ENCODE data around the gene ADGRV1.

Gene ADGRV1

DNA sequence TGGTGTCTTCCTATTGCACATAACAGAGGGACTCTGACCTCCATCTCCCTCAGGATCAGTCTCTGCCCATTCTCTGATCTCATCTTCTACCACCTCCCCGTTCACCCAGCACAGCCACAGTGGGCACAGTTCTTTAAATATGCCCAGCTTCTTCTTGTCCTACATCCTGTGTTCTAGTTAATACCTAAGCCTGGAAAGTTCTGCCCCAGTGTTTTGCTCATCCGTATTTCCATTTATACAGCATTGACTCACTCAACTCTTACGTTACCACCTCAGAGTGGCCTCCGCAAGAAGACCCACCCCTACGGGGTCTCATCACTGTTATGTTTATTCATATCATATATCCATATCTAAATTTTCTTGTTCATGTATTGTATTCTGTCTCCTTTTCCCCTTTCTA, 315.5 kb downstream of the ADGRV1 start:
- no peak for DNase-seq (ENCODE audit: low spot score)

DNA sequence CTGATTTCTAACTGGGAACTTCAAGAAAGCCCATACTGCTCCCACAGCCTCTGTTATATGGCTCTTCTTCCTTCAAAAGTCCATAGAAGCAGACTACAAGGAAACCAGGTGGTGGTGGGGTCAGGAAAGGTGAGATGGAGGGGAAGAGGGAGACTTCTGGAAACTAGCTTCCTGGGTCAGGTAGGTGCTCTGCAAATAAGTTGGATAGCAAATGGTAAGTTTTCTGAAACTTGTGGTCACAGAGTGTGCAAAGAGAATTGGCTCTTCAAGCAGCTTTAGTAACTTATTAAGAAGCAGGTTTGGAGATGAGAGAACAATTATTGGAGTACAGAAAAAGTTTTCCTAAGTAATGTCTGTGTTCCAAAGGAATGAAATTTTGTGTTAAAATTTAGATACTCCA, 316.9 kb downstream of the ADGRV1 start:
- no peak for DNase-seq (ENCODE audit: low spot score)

DNA sequence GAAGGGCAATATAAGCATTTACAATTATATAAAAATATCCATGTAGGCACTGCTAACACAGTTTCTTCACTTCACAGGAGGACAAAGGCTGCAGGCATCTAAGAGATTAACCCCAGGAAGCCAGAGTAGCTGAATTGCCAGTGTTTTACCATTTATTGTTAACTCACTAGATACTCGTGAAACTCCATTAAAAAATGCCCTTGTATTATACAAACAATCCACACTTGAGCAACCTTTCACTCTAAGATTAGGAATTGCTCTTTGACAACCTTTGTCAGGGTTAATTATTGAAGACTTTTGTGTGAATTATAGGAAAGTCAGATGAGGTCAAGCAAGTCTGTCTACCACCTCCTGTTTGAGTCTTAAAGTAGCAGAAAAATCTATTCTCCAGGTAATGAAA, 317.8 kb downstream of the ADGRV1 start:
- DNase-seq (ENCODE audit: low spot score) = no peak

GRCh38 chr5:90877049-90877448, 318.5 kb downstream of the ADGRV1 start:
- no peak for DNase-seq (ENCODE audit: low spot score)

DNA sequence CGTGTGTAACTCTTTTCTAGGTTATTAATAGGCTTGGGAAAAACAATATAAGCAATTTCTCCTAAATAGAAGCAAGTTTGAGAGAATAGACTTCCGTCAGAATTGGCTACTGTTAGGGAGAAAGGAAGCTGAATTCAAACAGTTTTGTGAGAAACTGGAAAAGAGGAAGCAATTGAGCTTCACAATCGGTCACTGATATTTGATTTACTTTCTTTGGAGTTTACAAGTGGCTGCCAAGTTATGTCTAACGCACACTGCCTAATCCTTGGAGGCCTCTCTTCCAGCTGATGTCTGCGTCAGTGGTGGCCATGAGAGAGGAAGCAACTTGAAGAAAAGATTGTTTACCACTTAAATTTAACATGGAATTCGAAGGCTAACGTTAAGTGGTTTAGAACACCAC, 319.5 kb downstream of the ADGRV1 start:
- DNase-seq (ENCODE audit: low spot score) = no peak

DNA sequence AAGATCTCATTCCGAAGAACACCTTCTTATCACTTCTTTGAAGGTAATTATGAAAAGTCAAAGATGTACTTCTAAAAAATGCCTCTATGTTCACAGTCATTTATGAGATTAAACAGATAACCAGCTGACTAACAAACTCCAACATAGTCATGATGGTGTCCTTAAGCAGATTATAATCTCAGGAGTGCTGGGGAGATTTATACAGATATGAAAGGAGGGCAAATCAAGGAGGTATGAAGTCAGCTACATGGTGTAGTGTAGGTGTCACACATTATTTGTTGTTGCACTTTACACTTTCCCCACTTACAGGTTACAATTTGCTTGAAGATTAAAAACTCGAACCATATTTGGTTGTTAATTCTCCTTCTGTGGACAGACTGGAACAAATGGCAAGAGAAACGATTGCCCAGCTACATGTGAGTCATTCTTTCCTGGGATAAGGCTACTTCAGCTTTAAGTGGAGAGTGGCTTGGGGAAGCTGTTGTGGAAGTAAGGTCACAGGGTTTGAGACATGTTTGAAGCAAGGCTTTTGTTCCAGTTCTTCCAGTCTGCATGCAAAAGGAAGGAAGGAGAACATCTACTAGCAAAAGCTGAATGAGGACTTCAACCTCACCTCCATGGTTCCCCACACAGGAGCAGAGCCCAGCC, 320.1 kb downstream of the ADGRV1 start:
- no peak for DNase-seq (ENCODE audit: low spot score)

- DNase-seq (ENCODE audit: low spot score) = no peak
These were observed 323.1 kb downstream of the ADGRV1 start for GRCh38 chr5:90881626-90882150.

DNA sequence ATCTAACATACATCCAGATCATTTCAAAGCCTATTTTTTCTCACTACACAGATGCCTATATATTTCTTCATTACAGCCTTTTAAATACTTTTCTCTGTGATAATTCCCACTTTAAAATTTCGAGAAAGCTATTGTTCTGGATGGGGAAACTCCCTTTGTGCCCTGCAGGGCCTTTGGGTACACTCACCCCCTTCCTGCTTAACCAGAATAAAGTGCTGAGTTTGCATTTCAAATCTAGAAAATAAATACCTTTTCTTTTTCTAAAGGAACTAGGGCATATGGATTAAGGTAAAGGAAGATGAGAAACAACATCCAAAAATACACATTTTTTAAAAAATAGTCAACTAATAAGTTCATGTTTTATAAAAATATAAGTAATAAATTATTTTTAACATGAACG, 323.9 kb downstream of the ADGRV1 start:
- no peak for DNase-seq (ENCODE audit: low spot score)

GRCh38 chr5:90885180-90885868, 326.7 kb downstream of the ADGRV1 start:
- no peak for DNase-seq (ENCODE audit: low spot score)

- no peak for DNase-seq (ENCODE audit: low spot score)
These were observed 327.8 kb downstream of the ADGRV1 start for GRCh38 chr5:90886381-90886780.

DNA sequence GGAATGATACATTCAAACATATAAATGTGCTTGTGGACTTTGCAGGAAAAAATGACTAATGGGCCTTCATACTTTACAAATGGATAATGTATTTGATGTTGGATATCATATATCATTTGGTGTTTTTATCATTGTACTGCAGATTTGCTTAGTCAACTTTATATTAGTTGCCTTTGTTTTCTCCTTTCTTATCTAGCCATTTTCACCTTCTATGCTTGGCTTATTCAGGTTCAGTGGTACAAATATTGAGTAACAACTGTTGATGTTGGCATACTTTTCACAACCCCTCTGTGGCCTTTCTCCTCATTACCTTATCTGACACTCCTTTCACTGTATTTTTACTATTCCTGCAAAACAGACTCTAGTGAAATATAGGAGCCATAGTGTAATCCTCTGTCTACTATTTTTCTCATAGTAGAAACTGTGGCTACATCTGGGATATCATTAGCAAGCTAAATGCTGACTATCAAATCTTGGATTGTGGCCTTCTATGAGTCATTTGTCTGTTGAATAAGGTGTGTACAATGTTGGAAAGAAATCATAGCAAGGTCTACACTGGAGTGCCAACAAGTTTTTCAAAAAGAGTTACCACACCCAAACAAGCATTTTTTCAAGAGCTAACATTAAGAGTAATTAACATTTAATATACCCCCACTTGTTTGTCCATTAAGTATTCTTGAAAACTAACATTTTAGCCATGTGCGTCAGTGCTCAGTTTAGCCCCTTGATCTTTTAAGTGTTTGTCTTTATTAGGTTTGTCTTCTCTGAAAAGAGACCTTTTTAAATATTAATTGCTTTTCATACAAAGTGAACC, 330.1 kb downstream of the ADGRV1 start:
- DNase-seq (ENCODE audit: low spot score) = no peak

GRCh38 chr5:90889325-90889600, 330.7 kb downstream of the ADGRV1 start:
- DNase-seq (ENCODE audit: low spot score) = no peak

DNA sequence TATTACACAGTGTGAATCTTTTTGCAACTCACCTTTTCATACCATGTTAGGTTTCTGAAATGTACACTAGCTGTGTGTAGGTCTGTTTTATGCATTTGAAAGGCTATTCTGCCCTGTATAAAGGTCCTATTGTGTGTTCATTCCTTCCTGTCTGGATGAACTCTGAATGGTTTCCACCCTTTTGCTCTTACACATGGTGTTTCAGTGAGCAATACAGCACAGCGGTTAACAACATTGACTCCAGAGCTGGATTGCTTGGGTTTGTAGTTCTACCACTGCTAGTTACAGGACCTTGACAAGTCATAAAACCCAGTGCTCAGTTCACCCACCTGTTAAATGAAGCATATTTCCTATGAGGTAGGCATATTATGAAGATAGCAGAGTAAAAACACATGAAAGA, 331.6 kb downstream of the ADGRV1 start:
- DNase-seq (ENCODE audit: low spot score) = no peak

DNA sequence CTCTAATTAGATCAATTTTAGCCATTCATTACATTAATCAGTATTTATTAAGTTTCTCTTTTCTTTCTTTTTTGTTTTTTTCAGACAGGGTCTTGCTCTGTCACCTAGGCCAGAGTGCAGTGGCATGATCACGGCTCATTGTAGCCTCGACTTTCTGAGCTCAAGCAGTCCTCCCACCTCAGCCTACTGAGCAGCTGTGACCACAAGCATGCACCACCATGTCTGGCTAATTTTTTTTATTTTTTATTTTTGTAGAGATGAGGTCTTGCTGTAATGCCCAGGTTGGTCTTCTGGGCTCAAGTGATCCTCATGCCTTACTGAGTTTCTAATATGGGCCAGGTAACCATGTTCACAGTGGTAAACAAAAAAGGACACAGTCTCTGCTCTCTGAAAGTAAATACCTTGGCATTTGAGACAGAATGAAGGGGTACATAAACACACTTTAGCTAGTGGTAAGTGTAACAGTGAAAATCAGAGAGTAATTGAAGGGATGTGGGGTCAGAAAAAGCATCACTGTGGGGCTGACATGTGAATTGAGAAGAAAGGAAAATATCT, 336.3 kb downstream of the ADGRV1 start:
- DNase-seq (ENCODE audit: low spot score) = no peak

DNA sequence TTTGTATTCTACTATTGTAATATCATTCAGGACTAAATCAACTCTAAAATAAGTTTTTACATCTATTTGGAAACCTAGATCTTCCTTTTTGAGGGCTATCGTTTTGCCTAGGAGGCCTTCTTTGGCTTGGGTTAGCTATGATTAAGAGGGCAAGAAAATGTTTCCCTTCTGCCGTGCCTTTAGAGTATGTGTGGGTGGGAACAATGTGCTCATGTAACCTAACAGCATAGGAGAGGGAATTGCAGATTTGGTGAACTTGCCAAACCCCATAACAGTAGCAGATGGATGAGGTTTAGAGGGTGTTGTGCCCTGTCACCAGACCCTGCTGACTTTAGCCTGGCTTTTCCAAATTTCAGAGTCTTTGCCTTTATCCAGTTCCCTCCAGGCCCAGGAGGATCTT, 339.0 kb downstream of the ADGRV1 start:
- no peak for DNase-seq (ENCODE audit: low spot score)

- DNase-seq (ENCODE audit: low spot score) = no peak
These were observed 339.9 kb downstream of the ADGRV1 start for GRCh38 chr5:90898326-90899013.

DNA sequence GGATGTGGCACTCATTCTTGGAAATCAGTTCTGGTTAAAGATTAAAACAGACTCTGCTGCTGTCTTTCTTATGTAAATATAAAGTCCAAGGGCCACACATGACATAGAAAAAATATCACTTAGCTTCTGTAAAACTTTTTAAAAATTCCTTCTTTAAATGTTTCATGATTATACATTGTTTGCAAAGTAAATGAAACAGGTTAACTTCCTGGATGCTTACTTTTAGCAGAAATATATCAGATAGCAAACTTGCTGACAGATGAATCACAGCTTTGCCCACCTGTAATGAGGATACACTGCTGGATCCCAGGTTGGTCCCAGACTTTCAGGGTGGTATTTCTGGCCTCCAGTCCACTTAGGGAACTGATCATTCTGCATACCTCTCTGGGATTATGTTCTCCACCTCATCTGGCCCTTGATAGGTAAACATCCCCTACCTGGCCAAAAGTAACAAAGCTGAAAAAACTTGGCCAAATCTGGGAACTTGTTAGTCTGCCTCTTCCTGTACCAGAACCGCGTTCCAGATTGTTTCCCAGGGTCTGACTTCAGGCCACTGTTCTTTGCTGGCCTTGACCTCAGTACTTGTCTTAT, 340.5 kb downstream of the ADGRV1 start:
- DNase-seq (ENCODE audit: low spot score) = no peak

GRCh38 chr5:90901261-90901660, 342.7 kb downstream of the ADGRV1 start:
- DNase-seq (ENCODE audit: low spot score) = no peak

- no peak for DNase-seq (ENCODE audit: low spot score)
These were observed 343.6 kb downstream of the ADGRV1 start for GRCh38 chr5:90902170-90902569.

GRCh38 chr5:90902651-90903386, 344.2 kb downstream of the ADGRV1 start:
- DNase-seq (ENCODE audit: low spot score) = no peak

- DNase-seq (ENCODE audit: low spot score) = no peak
These were observed 350.5 kb downstream of the ADGRV1 start for GRCh38 chr5:90909101-90909503.

Data from left forelimb (tissue), 1 donor.